HG03469 (cell line): ENCODE results near the gene SERPINA4.
"Not testable (repeated sequence)": the region's sequence is repeated elsewhere in the genome, so short reads cannot be mapped to it uniquely, and the experiment has no call there.

Experiments used
- ATAC-seq: cut with Tn5 transposase; IDR thresholded peaks from one replicate; pipeline ENCODE4 v1.9.1; 2021; ENCODE audit warnings: mild to moderate bottlenecking, moderate library complexity, moderate number of reproducible peaks; ENCODE audit not compliant: unreplicated experiment

Gene SERPINA4

GRCh38 chr14:94591073-94591472 lies 29.8 kb downstream of the SERPINA4 start:
- no peak for ATAC-seq

- no peak for ATAC-seq
Measured at GRCh38 chr14:94591871-94592270, 30.6 kb downstream of the SERPINA4 start.

GRCh38 chr14:94592457-94592856 lies 31.2 kb downstream of the SERPINA4 start:
- ATAC-seq: no peak

- no peak for ATAC-seq
Measured at GRCh38 chr14:94593376-94593748, 32.1 kb downstream of the SERPINA4 start.

- ATAC-seq: no peak
Measured at GRCh38 chr14:94593749-94594431, 32.6 kb downstream of the SERPINA4 start.

- ATAC-seq: no peak
Measured at GRCh38 chr14:94594441-94594840, 33.2 kb downstream of the SERPINA4 start.

- no peak for ATAC-seq
Measured at GRCh38 chr14:94595912-94596311, 34.7 kb downstream of the SERPINA4 start.

GRCh38 chr14:94596361-94596760 lies 35.1 kb downstream of the SERPINA4 start:
- ATAC-seq: no peak

- ATAC-seq: no peak
Measured at GRCh38 chr14:94597788-94598187, 36.5 kb downstream of the SERPINA4 start.

GRCh38 chr14:94598506-94598815 lies 37.2 kb downstream of the SERPINA4 start:
- ATAC-seq: no peak

- ATAC-seq: no peak
Measured at GRCh38 chr14:94598816-94599655, 37.8 kb downstream of the SERPINA4 start.

GRCh38 chr14:94599656-94600004 lies 38.4 kb downstream of the SERPINA4 start:
- ATAC-seq: no peak

- no peak for ATAC-seq
Measured at GRCh38 chr14:94600148-94600545, 38.9 kb downstream of the SERPINA4 start.

GRCh38 chr14:94601884-94602391 lies 40.7 kb downstream of the SERPINA4 start:
- ATAC-seq: no peak

- no peak for ATAC-seq
Measured at GRCh38 chr14:94602722-94603121, 41.5 kb downstream of the SERPINA4 start.

- no peak for ATAC-seq
Measured at GRCh38 chr14:94605361-94605760, 44.1 kb downstream of the SERPINA4 start.

GRCh38 chr14:94608966-94609365 lies 47.7 kb downstream of the SERPINA4 start:
- ATAC-seq: not testable (repeated sequence)

GRCh38 chr14:94611179-94611578 lies 49.9 kb downstream of the SERPINA4 start:
- ATAC-seq: no peak

- no peak for ATAC-seq
Measured at GRCh38 chr14:94612174-94612573, 50.9 kb downstream of the SERPINA4 start, which contains the start of gene SERPINA3. Gene SERPINA3 (plus strand): TSS chr14:94612391. CDS start chr14:94614442, 2,051 bp downstream.

- ATAC-seq: no peak
Measured at GRCh38 chr14:94612580-94613554, 51.6 kb downstream of the SERPINA4 start.
